AG04450 (cell line): Measurements from ENCODE around the gene NPY1R. TPM values are rescaled to one million over a fixed set of nuclear protein-coding genes. Genes with fewer than 3 reads are reported as not detected.

Experiments
- CTCF ChIA-PET: fragments of 300-600, 350-600 bp; formaldehyde crosslinking; extraction: SDS; loops from one replicate; lab custom pipeline; 2022; ENCODE audit warnings: antibody characterized with exemption, inconsistent platforms; lab: Charles Lee
- POLR2A ChIA-PET: fragments of 350-600 bp; formaldehyde crosslinking; extraction: SDS; loops from one replicate; lab custom pipeline; 2021; ENCODE audit warnings: antibody characterized with exemption, inconsistent platforms; lab: Yijun Ruan, JAX
- DNase-seq: peaks from one replicate; pipeline ENCODE4 v3.0.0-alpha.2; 2011; ENCODE audit warnings: low read depth, low spot score
- H3K27ac ChIP-seq: one replicate; pipeline ENCODE4 v1.5.1; 2012; ENCODE audit warnings: low read depth, low read length, control low read depth
- H3K27me3 ChIP-seq: one replicate; pipeline ENCODE4 v1.6.0; 2012; ENCODE audit warnings: low read length; ENCODE audit not compliant: control insufficient read depth, insufficient read depth
- H3K4me3 ChIP-seq: 2 replicates; pipeline ENCODE4 v1.5.1; 2011; ENCODE audit warnings: mild to moderate bottlenecking, low read depth, low read length, control low read depth
- H3K9me3 ChIP-seq: 2 replicates; pipeline ENCODE4 v1.5.1; 2012; ENCODE audit warnings: low read length; ENCODE audit not compliant: control insufficient read depth, insufficient read depth
- polyA plus RNA-seq: library from polyadenylated mRNA; depleted of rRNA; stranded (reverse); fragments of >200 nt; gene quantifications from 2 replicates; pipeline ENCODE4 v1.2.3, GENCODE V29; 2011; rRNA removed
- TF ChIP-seq, protein P1 (sequence below): IDR thresholded peaks from 2 replicates; pipeline ENCODE4 v1.5.1; 2011; ENCODE audit warnings: low read depth, low read length, control low read depth, inconsistent platforms

NPY1R gene
- polyA plus RNA-seq, 1 experiment: not detected

DNA sequence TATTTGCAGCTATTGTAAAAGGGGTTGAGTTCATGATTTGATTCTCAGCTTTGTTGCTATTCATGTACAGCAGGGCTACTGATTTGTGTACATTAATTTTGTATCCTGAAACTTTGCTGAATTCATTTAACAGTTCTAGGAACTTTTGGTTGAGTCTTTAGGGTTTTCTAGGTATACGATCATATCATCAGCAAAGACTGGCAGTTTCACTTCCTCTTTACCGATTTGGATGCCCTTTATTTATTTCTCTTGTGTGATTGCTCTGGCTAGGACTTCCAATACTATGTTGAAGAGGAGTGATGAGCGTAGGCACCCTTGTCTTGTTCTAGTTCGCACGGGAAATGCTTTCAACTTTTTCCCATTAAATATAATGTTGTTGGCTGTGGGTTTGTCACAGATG is 48.1 kb downstream of the NPY1R start:
- ChIA-PET CTCF (no interaction called here), POLR2A (no interaction called here)
- no peak for DNase-seq
- H3K27me3 ChIP-seq: no peaks in the 10 kb centered on the region
- H3K4me3 ChIP-seq: no peak overlapping the region
- H3K27ac ChIP-seq: no peak overlapping the region
- H3K9me3 ChIP-seq: no peaks in the 10 kb centered on the region
- TF ChIP-seq, protein P1, sequence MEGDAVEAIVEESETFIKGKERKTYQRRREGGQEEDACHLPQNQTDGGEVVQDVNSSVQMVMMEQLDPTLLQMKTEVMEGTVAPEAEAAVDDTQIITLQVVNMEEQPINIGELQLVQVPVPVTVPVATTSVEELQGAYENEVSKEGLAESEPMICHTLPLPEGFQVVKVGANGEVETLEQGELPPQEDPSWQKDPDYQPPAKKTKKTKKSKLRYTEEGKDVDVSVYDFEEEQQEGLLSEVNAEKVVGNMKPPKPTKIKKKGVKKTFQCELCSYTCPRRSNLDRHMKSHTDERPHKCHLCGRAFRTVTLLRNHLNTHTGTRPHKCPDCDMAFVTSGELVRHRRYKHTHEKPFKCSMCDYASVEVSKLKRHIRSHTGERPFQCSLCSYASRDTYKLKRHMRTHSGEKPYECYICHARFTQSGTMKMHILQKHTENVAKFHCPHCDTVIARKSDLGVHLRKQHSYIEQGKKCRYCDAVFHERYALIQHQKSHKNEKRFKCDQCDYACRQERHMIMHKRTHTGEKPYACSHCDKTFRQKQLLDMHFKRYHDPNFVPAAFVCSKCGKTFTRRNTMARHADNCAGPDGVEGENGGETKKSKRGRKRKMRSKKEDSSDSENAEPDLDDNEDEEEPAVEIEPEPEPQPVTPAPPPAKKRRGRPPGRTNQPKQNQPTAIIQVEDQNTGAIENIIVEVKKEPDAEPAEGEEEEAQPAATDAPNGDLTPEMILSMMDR: no peak

DNA sequence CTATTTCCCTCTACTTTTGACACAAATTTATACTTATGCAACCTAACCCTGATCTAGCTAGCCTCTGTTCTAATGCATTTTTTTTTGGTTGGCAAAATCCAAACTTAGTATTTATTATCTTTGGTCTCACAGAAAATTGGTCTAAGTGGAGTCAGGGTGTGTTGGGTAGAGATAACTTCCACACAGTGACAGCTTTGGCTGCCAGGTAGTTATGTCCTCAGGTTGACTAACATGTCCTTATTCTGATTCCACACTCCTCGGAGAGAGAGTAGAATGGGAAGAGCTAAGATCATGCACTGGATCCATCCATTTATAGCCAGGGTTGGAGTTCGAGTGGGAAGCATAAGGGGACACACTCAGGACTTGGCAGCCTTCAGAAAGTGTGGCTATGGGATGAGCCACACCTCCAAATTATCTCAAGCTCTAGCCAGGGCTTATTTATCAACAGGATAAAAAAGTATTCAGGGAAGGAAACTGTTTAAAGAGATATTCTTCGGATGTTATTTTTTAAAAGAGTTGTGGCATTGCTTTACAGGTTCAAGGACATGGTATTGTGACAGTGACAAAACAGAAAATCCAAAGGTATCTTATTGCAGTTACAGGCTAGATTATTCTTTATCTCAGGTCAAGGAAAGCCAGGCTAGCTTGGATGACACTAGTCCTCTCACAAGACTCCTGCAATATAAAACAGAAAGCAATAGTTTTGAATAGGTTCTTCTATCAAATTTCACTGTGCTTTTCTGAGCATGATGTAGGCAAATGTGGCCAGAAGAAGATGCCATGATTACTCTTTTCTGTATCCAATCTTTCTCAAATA is 51.5 kb downstream of the NPY1R start:
- H3K27ac ChIP-seq: no peak overlapping the region
- no peaks in the 10 kb centered on the region for H3K27me3 ChIP-seq
- TF ChIP-seq, protein P1: no peak
- DNase-seq: no peak
- ChIA-PET CTCF (no interaction called here), POLR2A (no interaction called here)
- no peak overlapping the region for H3K4me3 ChIP-seq
- H3K9me3 ChIP-seq: no peaks in the 10 kb centered on the region

DNA sequence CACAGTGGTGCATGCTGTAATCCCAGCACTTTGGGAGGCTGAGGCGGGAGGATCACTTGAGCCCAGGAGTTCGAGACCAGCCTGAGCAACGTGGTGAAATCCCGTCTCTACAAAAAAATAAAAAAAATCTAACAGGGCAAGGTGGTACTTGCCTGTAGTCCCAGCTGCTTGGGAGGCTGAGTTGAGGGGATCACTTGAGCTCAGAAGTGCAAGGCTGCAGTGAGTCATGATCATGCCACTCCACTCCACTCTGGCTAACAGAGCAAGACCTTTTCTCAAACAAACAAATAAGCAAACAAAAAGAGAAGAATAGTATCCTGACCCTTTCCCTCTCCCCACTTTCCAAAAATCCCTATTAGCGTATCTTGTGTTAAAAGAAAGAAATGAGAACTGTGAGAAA is 52.7 kb downstream of the NPY1R start:
- no peak for DNase-seq
- ChIA-PET CTCF (no interaction called here), POLR2A (no interaction called here)
- H3K27ac ChIP-seq: no peak overlapping the region
- no peak overlapping the region for H3K4me3 ChIP-seq
- TF ChIP-seq, protein P1: no peak
- H3K27me3 ChIP-seq: no peaks in the 10 kb centered on the region
- H3K9me3 ChIP-seq: no peaks in the 10 kb centered on the region

DNA sequence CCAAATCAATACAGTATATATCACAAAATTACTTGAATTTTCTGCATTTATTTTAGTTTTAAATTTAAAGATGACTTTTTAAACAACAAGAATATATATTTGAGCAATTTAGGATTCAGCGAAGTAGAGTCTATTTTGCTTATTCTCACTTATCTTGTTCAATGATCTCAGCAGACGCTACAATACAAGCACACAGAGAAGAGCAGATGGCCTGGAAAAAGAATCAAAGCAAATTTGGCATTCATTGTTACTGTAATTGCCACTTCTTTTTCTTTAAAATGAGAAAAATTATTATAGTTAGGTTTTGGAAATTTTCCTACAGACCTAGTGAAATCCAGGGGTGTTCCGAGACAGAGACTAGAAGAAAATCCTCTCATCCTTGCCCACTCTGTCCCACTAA is 57.5 kb downstream of the NPY1R start:
- TF ChIP-seq, protein P1: no peak
- Histone ChIP-seq H3K27me3 (no peaks in the 10 kb centered on the region), H3K9me3 (no peaks in the 10 kb centered on the region), H3K27ac (no peak overlapping the region), H3K4me3 (no peak overlapping the region)
- POLR2A ChIA-PET: no interaction called here
- DNase-seq: no peak
- CTCF ChIA-PET: no interaction called here

Other genes with a start within 250 kb of the NPY1R start
- 8.0 and 10.7 TPM in 2 replicates for gene NAF1, start 165.7 kb downstream of the NPY1R start, polyA plus RNA-seq
- gene NPY5R, start 11.3 kb upstream of the NPY1R start, polyA plus RNA-seq: not detected in 2 replicates
- gene TKTL2, start 141.2 kb upstream of the NPY1R start, polyA plus RNA-seq: not detected in 2 replicates
- 15.3 and 21.1 TPM in 2 replicates for gene TMA16, start 162.1 kb upstream of the NPY1R start, polyA plus RNA-seq